GM18502 (cell line): ENCODE results near the gene MEX3D.

Experiments used
- ATAC-seq: cut with Tn5 transposase; IDR thresholded peaks from one replicate; pipeline ENCODE4 v1.9.1; 2021; ENCODE audit warnings: mild to moderate bottlenecking; ENCODE audit not compliant: unreplicated experiment, poor library complexity

The MEX3D gene

DNA sequence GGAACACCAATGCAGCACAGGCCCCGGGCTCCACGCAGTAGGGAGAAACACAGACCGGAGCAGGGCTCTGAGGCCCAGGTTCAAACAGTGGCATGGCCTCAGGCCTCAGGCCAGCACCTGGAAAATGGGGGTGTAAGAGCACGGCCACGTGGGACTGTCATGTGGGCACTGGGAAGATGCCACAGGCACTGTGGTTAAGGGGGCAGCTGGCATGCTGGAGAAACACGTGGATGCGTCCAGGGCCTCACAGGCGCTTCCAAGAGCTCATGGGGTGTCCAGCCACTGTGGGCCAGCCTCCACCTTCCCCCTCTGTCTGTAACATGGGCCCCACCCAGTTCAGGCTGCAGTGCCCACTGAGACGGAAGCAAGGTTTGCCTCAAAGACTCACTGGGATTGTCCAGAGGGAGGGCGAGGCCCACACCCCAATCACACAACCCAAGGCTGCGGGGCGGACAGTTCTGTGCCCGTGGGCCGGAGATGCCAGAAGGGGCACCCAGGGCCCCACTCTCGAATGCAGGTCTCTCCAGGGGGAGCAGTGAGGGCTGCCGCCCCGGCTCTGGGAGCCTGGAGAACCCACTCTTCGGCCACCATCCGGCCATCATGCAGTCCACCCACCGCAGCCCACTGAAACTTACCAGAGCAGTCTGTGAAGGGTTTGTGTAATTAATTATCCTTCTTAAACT is 30.8 kb upstream of the MEX3D start:
- ATAC-seq = no peak

DNA sequence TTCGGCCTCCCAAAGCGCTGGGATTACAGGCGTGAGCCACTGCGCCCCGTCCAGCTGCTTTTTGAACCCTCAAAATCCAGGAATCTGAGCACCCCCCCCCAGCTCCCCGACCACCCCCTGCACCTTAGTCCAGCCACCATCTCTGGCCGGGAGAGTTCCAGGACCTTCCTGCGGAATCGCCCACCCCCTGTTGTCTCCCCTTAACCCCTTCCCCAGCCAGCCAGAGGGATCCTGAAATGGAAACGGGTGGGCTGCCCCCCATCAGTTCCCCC is 25.3 kb upstream of the MEX3D start:
- ATAC-seq = no peak

DNA sequence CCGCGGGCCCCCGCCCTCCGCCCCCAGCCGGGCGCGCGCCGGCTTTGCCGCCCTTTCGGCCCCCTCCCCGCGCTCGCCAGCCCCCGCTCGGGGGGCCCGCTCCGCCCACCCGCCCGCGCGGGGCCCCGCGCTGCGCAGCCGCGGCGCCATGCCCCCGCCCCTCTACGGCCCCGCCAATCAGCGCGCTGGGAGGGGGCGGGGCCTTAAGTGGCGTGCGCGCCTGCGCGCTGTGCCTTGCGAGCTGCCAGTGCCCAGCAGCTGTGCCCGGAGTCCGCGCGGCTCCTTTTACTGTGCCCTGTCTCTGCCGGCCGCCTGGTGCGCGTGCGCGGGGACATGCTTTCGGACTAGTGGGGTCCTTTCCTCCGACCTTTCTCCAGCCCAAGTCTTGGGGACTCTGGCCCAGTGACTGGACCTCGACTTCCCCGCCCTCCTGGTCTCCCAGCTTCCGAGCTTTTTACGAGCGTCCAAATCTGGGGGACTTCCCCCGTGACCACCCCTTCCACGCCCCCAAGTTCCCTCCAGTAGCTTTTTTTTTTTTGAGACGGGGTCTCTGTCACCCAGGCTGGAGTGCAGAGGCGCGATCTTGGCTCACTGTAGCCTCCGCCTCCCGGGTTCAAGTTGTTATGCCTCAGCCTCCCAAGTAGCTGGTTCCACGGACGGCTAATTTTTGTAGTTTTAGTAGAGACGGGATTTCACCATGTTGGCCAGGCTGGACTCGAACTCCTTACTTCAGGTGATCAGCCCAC is 24.8 kb upstream of the MEX3D start, which contains the start of gene MBD3:
Gene MBD3 (minus strand): TSS at position 111 of the 746 bp plus-strand sequence. CDS start 234 bp downstream, outside the sequence.
- peak; percentile 69 for ATAC-seq

DNA sequence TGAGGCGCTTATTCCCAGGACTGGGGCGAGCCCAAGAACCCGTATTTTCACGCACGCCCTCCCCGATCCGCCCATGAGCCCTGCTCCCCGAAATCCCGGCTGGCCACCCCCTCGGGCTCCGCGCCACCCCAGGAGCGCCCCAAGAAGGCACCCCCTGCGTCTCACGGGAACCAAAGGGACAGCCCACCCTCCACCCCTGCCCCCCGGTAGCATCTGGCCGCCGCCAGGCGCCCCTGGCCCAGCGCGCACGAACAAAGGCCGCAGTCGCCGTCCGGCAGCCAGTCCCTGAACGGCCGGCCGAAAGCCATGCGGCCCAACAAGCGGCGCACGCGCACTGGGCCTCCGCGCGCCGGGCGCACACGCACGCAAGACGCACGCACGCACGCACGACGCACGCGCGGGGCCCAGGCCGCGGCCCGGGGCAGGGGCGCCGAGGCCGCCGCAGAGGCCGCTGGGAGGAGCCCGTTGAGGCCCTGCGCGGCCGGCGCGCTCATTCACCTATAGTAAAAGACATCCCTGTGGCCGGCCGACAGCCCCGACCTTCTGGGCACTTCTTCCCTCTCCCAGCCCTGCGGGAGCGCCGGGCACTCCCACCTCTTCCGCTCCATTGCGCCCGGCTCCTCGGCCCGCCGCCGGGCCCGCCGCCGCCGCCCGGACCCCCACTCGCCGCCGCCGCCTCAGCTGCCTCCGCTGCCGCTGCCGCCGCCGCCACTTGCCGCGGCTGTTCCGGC is 24.1 kb upstream of the MEX3D start:
- peak; percentile 63 for ATAC-seq

DNA sequence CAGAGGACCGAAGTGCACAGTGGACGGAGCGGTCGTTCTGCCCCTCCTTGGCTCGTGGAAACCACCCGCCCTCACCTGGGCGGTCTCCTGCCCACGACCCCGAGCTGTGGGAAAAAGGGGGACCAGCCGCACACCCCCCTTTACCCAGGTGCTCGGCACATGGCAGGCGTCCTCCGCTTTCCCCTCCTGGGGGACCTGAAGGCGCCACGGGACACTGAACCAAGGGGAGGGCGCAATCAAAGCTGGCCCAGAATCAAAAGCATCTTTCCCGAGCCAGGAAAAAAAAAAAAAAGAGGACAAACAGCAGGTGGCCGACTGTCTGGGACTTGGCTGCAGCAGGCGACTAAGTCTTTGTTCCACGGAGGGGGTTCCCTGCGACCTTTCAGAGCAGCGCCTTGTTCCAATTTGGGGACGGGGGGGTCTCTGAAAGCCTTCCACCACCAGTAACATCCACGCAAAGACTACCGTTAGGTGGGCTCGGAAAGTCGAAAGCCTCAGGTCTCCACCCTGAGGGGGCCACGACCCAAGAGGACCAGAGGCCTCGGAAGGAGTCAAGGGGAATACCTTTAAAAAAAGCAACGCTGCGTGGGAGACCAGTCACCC is 23.4 kb upstream of the MEX3D start:
- ATAC-seq = peak; percentile 2

- no peak for ATAC-seq
Measured at GRCh38 chr19:1590641-1591397, 22.7 kb upstream of the MEX3D start.

- no peak for ATAC-seq
Measured at GRCh38 chr19:1587872-1588271, 19.7 kb upstream of the MEX3D start.

DNA sequence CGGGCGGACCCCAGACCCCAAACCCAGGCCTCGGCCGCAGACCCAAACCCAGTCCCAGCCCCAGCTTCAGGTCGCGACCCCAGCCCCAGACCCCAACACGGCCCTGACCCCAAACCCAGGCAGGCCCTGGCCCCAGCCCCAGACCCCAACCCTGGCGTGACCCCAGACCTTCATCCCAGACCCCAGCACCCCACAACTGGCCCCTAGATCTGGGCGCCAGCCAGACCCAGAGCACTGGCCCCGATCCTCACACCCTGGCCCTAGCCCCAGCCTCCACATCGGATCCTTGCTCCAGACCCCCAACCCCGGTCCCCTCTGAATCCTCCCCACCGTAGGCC is 17.1 kb upstream of the MEX3D start:
- no peak for ATAC-seq

- no peak for ATAC-seq
Measured at GRCh38 chr19:1584500-1585242, 16.5 kb upstream of the MEX3D start.

- ATAC-seq = no peak
Measured at GRCh38 chr19:1582201-1582600, 14.1 kb upstream of the MEX3D start.

GRCh38 chr19:1580957-1581356 is 12.8 kb upstream of the MEX3D start:
- no peak for ATAC-seq

GRCh38 chr19:1580382-1580781 is 12.3 kb upstream of the MEX3D start:
- no peak for ATAC-seq

GRCh38 chr19:1579222-1579621 is 11.1 kb upstream of the MEX3D start:
- no peak for ATAC-seq

DNA sequence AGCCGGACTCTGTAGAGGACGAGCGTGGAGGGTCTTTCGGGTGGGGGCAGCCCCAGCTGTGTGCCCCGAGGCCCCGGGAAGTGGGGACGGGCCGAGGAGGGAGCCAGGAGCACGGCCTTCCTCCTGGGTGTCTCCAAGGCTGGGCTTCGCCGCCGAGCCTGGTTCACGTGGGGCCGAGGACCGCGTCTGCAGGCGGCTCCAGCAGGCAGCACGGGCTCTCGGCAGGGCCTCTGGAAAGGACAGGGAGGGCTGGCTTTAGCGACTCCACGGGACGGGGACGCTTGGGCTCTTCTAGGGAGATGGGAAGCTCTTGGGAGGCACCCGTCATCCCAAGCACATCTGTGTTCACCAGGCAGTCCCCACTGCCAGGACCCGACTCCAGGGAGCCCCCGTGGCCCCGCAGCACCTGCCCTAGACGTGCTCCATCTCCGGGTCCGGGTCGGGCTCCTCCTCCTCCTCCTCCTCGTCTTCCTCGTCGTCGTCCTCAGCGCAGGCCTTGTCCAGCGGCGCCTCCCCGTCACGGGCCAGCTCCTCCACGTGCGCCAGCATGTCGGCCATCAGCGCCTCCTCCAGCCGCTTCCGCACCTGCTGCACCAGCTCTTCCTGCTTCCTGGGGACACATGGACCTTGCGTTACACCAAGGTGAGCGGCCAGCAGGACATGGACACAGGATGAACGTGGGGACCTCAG is 9.9 kb upstream of the MEX3D start:
- no peak for ATAC-seq

- no peak for ATAC-seq
Measured at GRCh38 chr19:1577090-1577928, 9.2 kb upstream of the MEX3D start.

DNA sequence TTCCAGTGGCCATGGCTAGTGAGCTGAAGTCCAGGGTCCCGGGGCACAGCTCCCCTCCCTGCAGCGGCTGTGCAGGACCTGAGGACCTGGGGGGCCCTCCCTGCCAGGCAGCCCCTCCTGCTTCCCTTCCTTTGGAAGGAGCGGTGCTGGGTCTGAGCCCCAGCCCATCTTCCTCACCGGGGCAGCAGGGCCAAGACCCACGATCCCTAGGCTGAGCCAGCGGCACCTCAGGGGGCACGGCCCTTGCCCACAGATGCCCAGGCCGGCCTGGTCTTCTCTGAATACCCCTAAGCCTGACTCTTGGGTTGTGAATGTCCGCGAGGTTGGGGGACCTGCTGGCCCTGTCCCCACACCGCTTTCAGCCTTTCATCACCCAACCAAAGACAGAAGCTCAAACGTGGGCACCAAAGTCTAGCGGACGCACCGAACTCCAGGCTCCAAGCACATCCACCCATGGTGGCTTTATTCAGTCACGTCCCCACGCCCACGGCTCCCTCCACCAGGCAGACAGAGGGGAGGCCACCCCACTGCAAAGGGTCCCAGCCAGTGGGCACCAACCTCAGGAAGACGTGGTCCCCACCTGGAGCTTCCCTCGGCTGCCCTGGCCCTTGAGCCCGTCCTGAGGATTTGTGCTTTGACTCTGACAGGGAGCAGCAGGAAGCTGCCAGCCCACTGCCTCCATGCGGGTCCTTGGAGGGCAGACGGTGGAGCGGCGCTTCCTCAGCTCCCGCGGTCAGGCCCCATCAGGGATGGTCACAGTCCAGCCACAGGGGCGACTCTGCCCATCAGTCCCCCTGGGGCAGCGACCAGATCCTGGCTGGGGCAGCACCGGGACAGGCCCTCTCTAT is 8.3 kb upstream of the MEX3D start:
- ATAC-seq = no peak
